Kidney (tissue), 14 donors: ENCODE data around the gene NOTCH2. TPM values are rescaled to one million over a fixed set of nuclear protein-coding genes. Genes with fewer than 3 reads are reported as not detected.

Experiments used
- DNase-seq, 5 donors: peaks; one replicate each; pipeline ENCODE4 v3.0.0-alpha.2; 2013 to 2020
- FAIRE-seq: peaks from 2 replicates; lab custom pipeline; 2012; peaks lifted over from hg19 to GRCh38; lab: Jason Lieb, UNC
- H3K27ac ChIP-seq, 2 donors: one replicate each; pipeline ENCODE4 v1.7.0; 2013; ENCODE audit warnings: low read depth in 2 of 2, low read length in 2 of 2, inconsistent platforms in 1 of 2
- H3K27me3 ChIP-seq: one replicate; pipeline ENCODE4 v1.7.1; 2013; ENCODE audit warnings: low read length, inconsistent platforms; ENCODE audit not compliant: control insufficient read depth, insufficient read depth
- H3K36me3 ChIP-seq, 3 donors: one replicate each; pipeline versions ENCODE4 v1.7.0 to v1.7.1; 2013; ENCODE audit warnings: low read length in 3 of 3, control low read depth in 1 of 3, inconsistent platforms in 1 of 3; ENCODE audit not compliant: insufficient read depth in 3 of 3, control insufficient read depth in 2 of 3
- H3K4me1 ChIP-seq, 3 donors: one replicate each; pipeline versions ENCODE4 v1.7.0 to v1.7.1; 2013; ENCODE audit warnings: low read length in 3 of 3, inconsistent platforms in 1 of 3, low read depth in 1 of 3; ENCODE audit not compliant: control insufficient read depth in 2 of 3, insufficient read depth in 2 of 3
- H3K4me3 ChIP-seq, 3 donors: one replicate each; pipeline versions ENCODE4 v1.7.0 to v1.8.1; 2013; ENCODE audit warnings: low read length in 3 of 3, control low read depth in 1 of 3, inconsistent platforms in 1 of 3
- H3K9ac ChIP-seq, 3 donors: one replicate each; pipeline versions ENCODE4 v1.7.0 to v1.7.1; 2013; ENCODE audit warnings: low read length in 3 of 3, control low read depth in 1 of 3, inconsistent platforms in 1 of 3
- H3K9me3 ChIP-seq, 3 donors: one replicate each; pipeline versions ENCODE4 v1.7.0 to v1.7.1; 2013; ENCODE audit warnings: low read length in 3 of 3, control low read depth in 1 of 3, inconsistent platforms in 1 of 3; ENCODE audit not compliant: control insufficient read depth in 2 of 3, insufficient read depth in 1 of 3
- CTCF ChIP-seq: IDR thresholded peaks from 3 replicates; pipeline ENCODE4 v1.5.1; 2012; ENCODE audit warnings: mild to moderate bottlenecking, moderate library complexity, borderline replicate concordance; ENCODE audit not compliant: insufficient read depth; ENCODE audit errors: extremely low read depth
- intact Hi-C: fragments of 100-400 bp; cut with DNase I; formaldehyde crosslinking; loops from one replicate; pipeline ENCODE4 v1.11.1; 2022
- polyA plus RNA-seq: library from polyadenylated mRNA; stranded (reverse); fragments of 350-450 nt; fragmentation: Illumina TruSeq; extraction: RNeasy Lipid Tissue Mini Kit (QIAGEN cat#74804); gene quantifications from one replicate; pipeline ENCODE4 v1.2.3, GENCODE V29; 2014; ENCODE audit warnings: low read depth, low replicate concordance; ENCODE audit not compliant: insufficient read depth
- total RNA-seq: library from RNA; stranded (reverse); fragmentation: NEBNext Ultra II Directional; extraction: Animal tissue kit (Norgen Biotek cat#: 25700); gene quantifications from one replicate; pipeline ENCODE4 v1.2.1, GENCODE V29; 2021
- donor health status: control.
- donor health status: control.
- donor health status: control.
- donor health status: control.
- donor health status: control.
- donor health status: DM: yes; HTN: yes; CAD: no.
- donor health status: Normal renal cell carcinoma (clear cell type).

NOTCH2 gene
- total and polyA plus RNA-seq, 2 donors from 2014 or later: 4.9 to 113 TPM

- H3K27me3 ChIP-seq: no peaks in the 10 kb centered on the region
- DNase-seq (no peak), FAIRE-seq (no peak)
- H3K36me3 ChIP-seq: no peaks in the 10 kb centered on the region
- H3K4me1 ChIP-seq: peaks cover 0 to 4% (median 0%) of the 10 kb centered on the region in 3 donors
- no peaks in the 10 kb centered on the region for H3K9me3 ChIP-seq
- H3K4me3 ChIP-seq: no peak overlapping the region
- H3K27ac ChIP-seq: no peak overlapping the region
- intact Hi-C loops: no loop called here
- H3K9ac ChIP-seq: no peak overlapping the region
- no peak for TF ChIP-seq CTCF
These were observed 199.5 kb downstream of the NOTCH2 start for GRCh38 chr1:119869995-119870394.

GRCh38 chr1:119868176-119868575 is 201.3 kb downstream of the NOTCH2 start:
- no peak for FAIRE-seq
- intact Hi-C loops: no loop called here
- no peak overlapping the region for H3K9ac ChIP-seq
- no peak for TF ChIP-seq CTCF
- H3K36me3 ChIP-seq: no peaks in the 10 kb centered on the region
- no peaks in the 10 kb centered on the region for H3K9me3 ChIP-seq
- no peak overlapping the region for H3K4me3 ChIP-seq
- H3K27me3 ChIP-seq: no peaks in the 10 kb centered on the region
- DNase-seq: no peak
- H3K4me1 ChIP-seq: no peaks in the 10 kb centered on the region
- H3K27ac ChIP-seq: no peak overlapping the region

DNA sequence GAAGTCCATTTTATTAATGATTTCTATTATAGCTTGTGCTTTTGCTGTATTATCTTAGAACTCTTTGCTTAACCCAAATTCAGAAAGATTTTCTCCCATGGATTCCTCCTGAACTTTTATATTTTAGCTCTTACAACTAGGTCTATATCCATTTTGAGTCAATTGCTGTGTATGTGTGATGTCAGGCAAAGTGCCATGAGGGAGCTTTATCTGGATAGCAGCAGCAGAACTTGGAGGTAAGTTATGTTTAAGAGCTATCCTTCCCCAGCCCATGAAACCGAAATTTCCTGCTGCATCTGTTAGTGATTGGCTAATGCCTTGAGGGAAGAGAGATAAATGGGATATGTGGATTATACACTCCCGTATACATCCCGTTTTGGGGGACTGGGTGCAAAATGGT is 203.0 kb downstream of the NOTCH2 start:
- FAIRE-seq (no peak), DNase-seq (no peak)
- Histone ChIP-seq H3K27ac (no peak overlapping the region), H3K4me3 (no peak overlapping the region), H3K9ac (no peak overlapping the region), H3K27me3 (no peaks in the 10 kb centered on the region), H3K9me3 (no peaks in the 10 kb centered on the region), H3K4me1 (no peaks in the 10 kb centered on the region), H3K36me3 (no peaks in the 10 kb centered on the region)
- intact Hi-C loops: no loop called here
- no peak for TF ChIP-seq CTCF

DNA sequence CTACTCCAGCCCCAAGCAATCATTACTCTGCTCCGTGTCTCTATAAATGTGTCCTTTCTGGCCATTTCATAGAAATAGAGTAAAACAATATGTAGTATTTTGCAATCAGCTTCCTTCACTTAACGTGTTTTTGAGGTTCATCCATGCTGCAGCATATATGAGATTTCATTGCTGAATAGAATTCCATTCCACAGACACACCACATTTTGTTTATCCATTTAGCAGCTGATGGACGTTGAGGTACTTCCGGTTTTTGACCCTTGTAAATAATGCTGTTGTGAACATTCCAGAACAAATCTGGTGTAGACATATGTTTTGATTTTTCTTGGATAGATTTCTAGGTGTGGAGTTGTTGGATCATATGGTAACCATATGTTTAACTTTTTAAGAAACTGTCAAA is 203.8 kb downstream of the NOTCH2 start:
- Histone ChIP-seq H3K9me3 (no peaks in the 10 kb centered on the region), H3K27ac (no peak overlapping the region), H3K4me1 (no peaks in the 10 kb centered on the region), H3K36me3 (no peaks in the 10 kb centered on the region), H3K4me3 (no peak overlapping the region), H3K27me3 (no peaks in the 10 kb centered on the region), H3K9ac (no peak overlapping the region)
- DNase-seq (peak in 2 of 5 donors; percentile 37 to 64), FAIRE-seq (no peak)
- no peak for TF ChIP-seq CTCF
- intact Hi-C loops: no loop called here
